Measurements from ENCODE around the gene SNX3. TPM values are rescaled to one million over a fixed set of nuclear protein-coding genes. Genes with fewer than 3 reads are reported as not detected.

The SNX3 gene
- total RNA-seq, 6 experiments from 2014 or later = 148 to 195 (median 189) TPM

GRCh38 chr6:108238322-108238721 is 22.5 kb downstream of the SNX3 start:
- no peak for DNase-seq
- Mint-ChIP-seq H3K4me1 (ENCODE audit: low read depth) (peaks cover 5% of the 10 kb centered on the region; the same call in 1 of the 2 replicates), H3K27me3 (ENCODE audit: insufficient read depth) (no peaks in the 10 kb centered on the region; the same call in 1 of the 2 replicates), H3K36me3 (ENCODE audit: low read depth) (peaks cover 29% of the 10 kb centered on the region), H3K9me3 (peaks cover 7% of the 10 kb centered on the region), H3K4me3 (no peak overlapping the region), H3K27ac (no peak overlapping the region)
- TF ChIP-seq, protein P1, sequence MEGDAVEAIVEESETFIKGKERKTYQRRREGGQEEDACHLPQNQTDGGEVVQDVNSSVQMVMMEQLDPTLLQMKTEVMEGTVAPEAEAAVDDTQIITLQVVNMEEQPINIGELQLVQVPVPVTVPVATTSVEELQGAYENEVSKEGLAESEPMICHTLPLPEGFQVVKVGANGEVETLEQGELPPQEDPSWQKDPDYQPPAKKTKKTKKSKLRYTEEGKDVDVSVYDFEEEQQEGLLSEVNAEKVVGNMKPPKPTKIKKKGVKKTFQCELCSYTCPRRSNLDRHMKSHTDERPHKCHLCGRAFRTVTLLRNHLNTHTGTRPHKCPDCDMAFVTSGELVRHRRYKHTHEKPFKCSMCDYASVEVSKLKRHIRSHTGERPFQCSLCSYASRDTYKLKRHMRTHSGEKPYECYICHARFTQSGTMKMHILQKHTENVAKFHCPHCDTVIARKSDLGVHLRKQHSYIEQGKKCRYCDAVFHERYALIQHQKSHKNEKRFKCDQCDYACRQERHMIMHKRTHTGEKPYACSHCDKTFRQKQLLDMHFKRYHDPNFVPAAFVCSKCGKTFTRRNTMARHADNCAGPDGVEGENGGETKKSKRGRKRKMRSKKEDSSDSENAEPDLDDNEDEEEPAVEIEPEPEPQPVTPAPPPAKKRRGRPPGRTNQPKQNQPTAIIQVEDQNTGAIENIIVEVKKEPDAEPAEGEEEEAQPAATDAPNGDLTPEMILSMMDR (IDR thresholded peaks at IDR 0.05) = no peak

GRCh38 chr6:108236791-108237190 is 24.0 kb downstream of the SNX3 start:
- peaks cover 14% of the 10 kb centered on the region for H3K36me3 Mint-ChIP-seq (ENCODE audit: low read depth)
- no peak overlapping the region for H3K4me3 Mint-ChIP-seq
- peaks cover 17% of the 10 kb centered on the region for H3K4me1 Mint-ChIP-seq (ENCODE audit: low read depth)
- H3K9me3 Mint-ChIP-seq = no peaks in the 10 kb centered on the region; the same call in 1 of the 2 replicates
- no peak overlapping the region for H3K27ac Mint-ChIP-seq
- TF ChIP-seq, protein P1 (IDR thresholded peaks at IDR 0.05) = no peak
- no peaks in the 10 kb centered on the region for H3K27me3 Mint-ChIP-seq (ENCODE audit: insufficient read depth)
- DNase-seq = no peak

DNA sequence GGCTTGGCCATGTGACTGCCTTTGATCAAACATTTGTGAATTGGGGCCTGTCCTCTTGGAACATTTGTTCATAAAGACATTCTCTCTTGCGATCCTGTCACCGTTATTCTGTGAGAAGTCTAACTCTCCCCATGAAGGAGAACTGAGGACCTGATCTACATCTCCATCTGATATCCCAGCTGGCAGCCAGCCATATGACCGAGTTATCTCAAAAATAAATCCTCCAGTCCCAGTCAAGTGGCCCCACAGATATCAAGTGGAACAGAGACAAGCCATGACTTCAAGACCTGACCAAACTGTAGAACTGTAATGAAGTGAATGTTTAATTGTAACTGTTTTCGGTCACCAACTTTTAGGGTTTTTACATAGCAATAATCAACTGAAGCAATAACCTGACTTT is 25.7 kb downstream of the SNX3 start:
- peaks cover 27% of the 10 kb centered on the region for H3K4me1 Mint-ChIP-seq (ENCODE audit: low read depth)
- H3K9me3 Mint-ChIP-seq = no peaks in the 10 kb centered on the region
- TF ChIP-seq, protein P1 (IDR thresholded peaks at IDR 0.05) = no peak
- no peak for DNase-seq
- no peak overlapping the region for H3K27ac Mint-ChIP-seq
- H3K4me3 Mint-ChIP-seq = no peak overlapping the region
- H3K36me3 Mint-ChIP-seq (ENCODE audit: low read depth) = peaks cover 5% of the 10 kb centered on the region; the same call in 1 of the 2 replicates
- H3K27me3 Mint-ChIP-seq (ENCODE audit: insufficient read depth) = no peaks in the 10 kb centered on the region

- Mint-ChIP-seq H3K36me3 (ENCODE audit: low read depth) (no peaks in the 10 kb centered on the region), H3K27ac (no peak overlapping the region), H3K27me3 (ENCODE audit: insufficient read depth) (no peaks in the 10 kb centered on the region), H3K9me3 (no peaks in the 10 kb centered on the region), H3K4me3 (no peak overlapping the region), H3K4me1 (ENCODE audit: low read depth) (peaks cover 34% of the 10 kb centered on the region)
- TF ChIP-seq, protein P1 (IDR thresholded peaks at IDR 0.05) = no peak
- no peak for DNase-seq
Observed at GRCh38 chr6:108228416-108228815, 32.4 kb downstream of the SNX3 start.

DNA sequence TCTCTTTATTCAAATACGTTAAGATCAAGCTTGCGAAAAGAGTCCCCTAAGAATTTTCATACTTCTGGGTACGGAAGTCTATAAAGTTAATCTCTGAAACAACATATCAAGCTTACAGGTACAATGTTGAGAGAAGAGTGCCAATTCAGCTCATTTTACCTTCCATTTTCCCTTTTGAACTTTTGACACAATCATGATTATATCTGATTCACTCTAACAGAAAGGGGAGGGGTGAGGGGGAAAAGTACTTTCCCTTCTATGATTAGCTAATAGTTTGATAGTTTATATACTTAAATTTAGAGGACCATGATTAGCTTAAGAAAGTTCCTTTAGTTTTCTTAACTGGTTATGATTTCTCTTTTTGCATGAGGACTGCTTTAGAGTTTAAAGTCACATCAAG is 33.5 kb downstream of the SNX3 start:
- Mint-ChIP-seq H3K4me3 (no peak overlapping the region), H3K36me3 (ENCODE audit: low read depth) (peaks cover 7% of the 10 kb centered on the region; the same call in 1 of the 2 replicates), H3K27ac (no peak overlapping the region), H3K4me1 (ENCODE audit: low read depth) (peaks cover 36% of the 10 kb centered on the region), H3K9me3 (no peaks in the 10 kb centered on the region), H3K27me3 (ENCODE audit: insufficient read depth) (no peaks in the 10 kb centered on the region)
- TF ChIP-seq, protein P1 (IDR thresholded peaks at IDR 0.05) = no peak
- DNase-seq = no peak

DNA sequence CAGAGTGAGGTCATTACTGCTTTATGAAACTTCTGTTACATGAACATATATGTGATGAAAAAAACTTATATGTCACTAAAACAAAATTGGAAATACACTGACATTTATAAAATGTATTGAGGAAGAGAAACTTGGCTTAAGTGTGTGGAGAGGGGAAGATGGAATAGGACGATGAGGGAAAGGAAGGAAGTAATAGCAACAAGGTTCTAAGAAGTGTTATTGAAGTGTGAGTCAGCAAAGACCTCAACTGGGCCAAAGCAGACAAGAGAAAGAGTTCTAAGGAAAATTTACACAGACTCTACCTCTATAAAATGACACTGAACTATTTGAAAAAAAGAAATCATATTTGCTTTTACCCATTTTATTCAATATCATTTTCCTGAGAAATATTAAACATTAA is 38.3 kb downstream of the SNX3 start:
- DNase-seq = no peak
- Mint-ChIP-seq H3K36me3 (ENCODE audit: low read depth) (peaks cover 23% of the 10 kb centered on the region), H3K27ac (peak overlapping the region; percentile 55), H3K9me3 (no peaks in the 10 kb centered on the region), H3K4me3 (no peak overlapping the region; the same call in 1 of the 2 replicates), H3K27me3 (ENCODE audit: insufficient read depth) (no peaks in the 10 kb centered on the region), H3K4me1 (ENCODE audit: low read depth) (peaks cover 19% of the 10 kb centered on the region)
- TF ChIP-seq, protein P1 (IDR thresholded peaks at IDR 0.05) = no peak
